GM21619 (cell line): ENCODE data around the gene GADD45B.
"Not testable (repeated sequence)": the region's sequence is repeated elsewhere in the genome, so short reads cannot be mapped to it uniquely, and the experiment has no call there.

Source experiments
- ATAC-seq: cut with Tn5 transposase; IDR thresholded peaks from one replicate; pipeline ENCODE4 v1.9.1; 2021; ENCODE audit not compliant: unreplicated experiment

The GADD45B gene

GRCh38 chr19:2487090-2487489, 11.2 kb downstream of the GADD45B start:
- no peak for ATAC-seq

GRCh38 chr19:2487842-2488241, 11.9 kb downstream of the GADD45B start:
- ATAC-seq, result no peak

GRCh38 chr19:2488405-2488941, 12.5 kb downstream of the GADD45B start:
- no peak for ATAC-seq

- no peak for ATAC-seq
These were observed 13.2 kb downstream of the GADD45B start for GRCh38 chr19:2488942-2489731.

- no peak for ATAC-seq
These were observed 14.7 kb downstream of the GADD45B start for GRCh38 chr19:2490659-2491058.

GRCh38 chr19:2491130-2491801, 15.3 kb downstream of the GADD45B start:
- ATAC-seq, result no peak

- no peak for ATAC-seq
These were observed 16.9 kb downstream of the GADD45B start for GRCh38 chr19:2492870-2493269.

- ATAC-seq, result not testable (repeated sequence)
These were observed 17.5 kb downstream of the GADD45B start for GRCh38 chr19:2493448-2493847.

- ATAC-seq, result no peak
These were observed 18.1 kb downstream of the GADD45B start for GRCh38 chr19:2494084-2494446.

GRCh38 chr19:2494447-2495129, 18.7 kb downstream of the GADD45B start:
- no peak for ATAC-seq

GRCh38 chr19:2495130-2495641, 19.3 kb downstream of the GADD45B start:
- no peak for ATAC-seq

- no peak for ATAC-seq
These were observed 19.9 kb downstream of the GADD45B start for GRCh38 chr19:2495651-2496316.

- no peak for ATAC-seq
These were observed 21.3 kb downstream of the GADD45B start for GRCh38 chr19:2497186-2497585.

- ATAC-seq, result no peak
These were observed 24.2 kb downstream of the GADD45B start for GRCh38 chr19:2500156-2500555.

- no peak for ATAC-seq
These were observed 24.9 kb downstream of the GADD45B start for GRCh38 chr19:2500841-2501261.

- no peak for ATAC-seq
These were observed 27.7 kb downstream of the GADD45B start for GRCh38 chr19:2503521-2504109.

GRCh38 chr19:2506656-2507055, 30.7 kb downstream of the GADD45B start:
- ATAC-seq, result not testable (repeated sequence)

GRCh38 chr19:2507109-2507508, 31.2 kb downstream of the GADD45B start:
- ATAC-seq, result no peak

- no peak for ATAC-seq
These were observed 33.2 kb downstream of the GADD45B start for GRCh38 chr19:2509096-2509495.

- no peak for ATAC-seq
These were observed 35.6 kb downstream of the GADD45B start for GRCh38 chr19:2511570-2511969.

- no peak for ATAC-seq
These were observed 36.1 kb downstream of the GADD45B start for GRCh38 chr19:2511991-2512390.
